H1 (cell line): ENCODE data around the gene CA7. TPM values are rescaled to one million over a fixed set of nuclear protein-coding genes. Genes with fewer than 3 reads are reported as not detected.

Experiments used
- CHD2 ChIP-seq: IDR thresholded peaks from 2 replicates; pipeline ENCODE4 v1.6.1; 2012; ENCODE audit warnings: low read length, improper control_type of control experiment
- KDM4A ChIP-seq: IDR thresholded peaks from one replicate; pipeline ENCODE4 v1.7.1; 2012; ENCODE audit warnings: low read depth, mild to moderate bottlenecking, moderate library complexity, low read length, inconsistent platforms; ENCODE audit not compliant: severe bottlenecking
- POLR2AphosphoS5 ChIP-seq: IDR thresholded peaks from 2 replicates; pipeline ENCODE4 v1.6.1; 2011; ENCODE audit warnings: low read depth, low read length
- POU5F1 ChIP-seq: IDR thresholded peaks from 2 replicates; pipeline ENCODE4 v1.6.1; 2011; ENCODE audit warnings: low read depth, mild to moderate bottlenecking, low read length, moderate library complexity
- TEAD4 ChIP-seq: IDR thresholded peaks from 2 replicates; pipeline ENCODE4 v1.6.1; 2012; ENCODE audit warnings: low read depth, low read length, inconsistent platforms, mixed read lengths
- polyA plus RNA-seq, 7 experiments: library from polyadenylated mRNA; depleted of rRNA in 3 of 7; stranded (reverse) in 5 of 7; unstranded in 2 of 7; fragments of >200 nt in 5 of 7; fragments of 200-250 nt in 2 of 7; gene quantifications; 1 replicate in 5 of 7; 2 replicates in 1 of 7; 4 replicates in 1 of 7; pipeline versions ENCODE4 v1.2.1 to v1.2.3, GENCODE V29; 2011 to 2013; ENCODE audit warnings: missing spikeins in 2 of 7, mixed read lengths in 2 of 7
- total RNA-seq: library from RNA; stranded (reverse); fragmentation: NEBNext Ultra II Directional; extraction: Animal tissue kit (Norgen Biotek cat#: 25700); gene quantifications from 2 replicates; pipeline ENCODE4 v1.2.1, GENCODE V29; 2021

The CA7 gene
- total and polyA plus RNA-seq, 2 of the 8 experiments (the other 6 are each of a cell fraction or from before 2014, with no cell fraction given) = 1.7 to 2.7 TPM

DNA sequence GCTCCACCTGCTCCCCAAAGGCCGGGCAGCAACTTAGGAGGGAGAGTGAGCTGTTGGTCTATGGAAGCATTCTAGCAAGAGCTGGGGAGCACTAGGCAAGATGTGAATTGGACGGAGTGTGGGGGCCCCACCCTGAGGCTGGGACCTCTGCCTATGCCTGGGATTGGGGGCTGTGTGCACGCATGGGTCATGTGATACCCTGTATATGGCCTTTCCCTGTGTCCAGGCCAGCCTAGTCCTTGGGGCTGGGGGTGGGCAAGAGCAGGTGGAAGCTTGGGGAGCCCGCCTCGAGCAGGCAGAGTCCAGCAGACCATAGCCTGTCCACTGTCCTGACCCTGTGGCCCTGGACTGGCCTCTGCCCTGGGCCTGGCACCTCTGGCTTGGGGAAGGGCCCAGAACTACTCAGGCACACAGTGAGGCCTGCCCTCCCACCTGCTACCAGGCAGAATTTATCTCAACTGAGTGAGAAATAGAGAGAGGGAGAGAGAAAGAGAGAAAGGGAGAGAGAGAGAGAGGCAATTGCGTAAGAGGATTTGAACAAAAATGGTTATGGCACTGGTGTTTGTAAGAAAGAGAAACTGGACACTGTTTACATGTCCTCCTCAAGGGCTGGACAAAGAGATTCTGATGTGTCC, 55.2 kb downstream of the CA7 start (continued):
- TF ChIP-seq POU5F1 (no peak), POLR2AphosphoS5 (no peak), TEAD4 (no peak), KDM4A (no peak), CHD2 (no peak)
- TF ChIP-seq, all 59 proteins: peak for 0
